ENCODE measurements around the gene SBNO2.

DNA sequence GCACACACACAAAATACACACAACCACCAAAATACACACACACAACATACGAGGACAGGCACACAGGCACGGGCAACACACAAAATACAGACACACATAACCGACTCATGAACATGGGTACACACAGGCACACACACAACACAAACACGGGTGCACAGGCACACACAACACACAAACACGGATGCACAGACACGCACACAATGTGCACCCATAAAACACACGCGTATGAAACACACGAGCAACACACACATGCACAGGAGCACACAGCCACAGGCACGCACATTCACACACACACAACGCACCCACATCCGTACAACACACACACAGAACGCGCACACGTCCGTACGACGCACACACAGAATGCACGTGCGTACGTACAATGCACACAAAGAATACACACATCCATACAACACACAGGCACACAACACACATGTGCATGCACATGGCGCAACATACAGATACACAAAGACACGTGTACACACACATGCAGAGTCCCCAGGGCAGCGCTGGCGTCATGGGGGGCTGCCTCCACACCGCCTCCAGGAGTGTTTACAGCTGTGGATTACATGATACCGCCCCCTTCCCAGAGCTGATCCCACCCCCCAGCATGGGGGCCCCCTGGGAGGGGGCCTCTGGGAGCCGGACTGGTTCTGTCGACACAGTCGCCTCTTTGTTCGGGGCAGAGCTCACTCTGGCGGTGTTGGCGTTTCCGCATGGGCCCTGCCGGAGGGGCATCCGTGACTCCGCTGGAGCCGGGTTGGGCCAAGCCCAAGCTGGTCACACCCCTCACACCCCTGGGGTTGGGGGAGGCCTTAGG, 2.9 kb downstream of the SBNO2 start:
- TF ChIP-seq EP300 (IDR thresholded peaks at IDR 0.05), result no peak
- TF ChIP-seq POLR2A (IDR thresholded peaks at IDR 0.05), result no peak
- TF ChIP-seq, protein P1, sequence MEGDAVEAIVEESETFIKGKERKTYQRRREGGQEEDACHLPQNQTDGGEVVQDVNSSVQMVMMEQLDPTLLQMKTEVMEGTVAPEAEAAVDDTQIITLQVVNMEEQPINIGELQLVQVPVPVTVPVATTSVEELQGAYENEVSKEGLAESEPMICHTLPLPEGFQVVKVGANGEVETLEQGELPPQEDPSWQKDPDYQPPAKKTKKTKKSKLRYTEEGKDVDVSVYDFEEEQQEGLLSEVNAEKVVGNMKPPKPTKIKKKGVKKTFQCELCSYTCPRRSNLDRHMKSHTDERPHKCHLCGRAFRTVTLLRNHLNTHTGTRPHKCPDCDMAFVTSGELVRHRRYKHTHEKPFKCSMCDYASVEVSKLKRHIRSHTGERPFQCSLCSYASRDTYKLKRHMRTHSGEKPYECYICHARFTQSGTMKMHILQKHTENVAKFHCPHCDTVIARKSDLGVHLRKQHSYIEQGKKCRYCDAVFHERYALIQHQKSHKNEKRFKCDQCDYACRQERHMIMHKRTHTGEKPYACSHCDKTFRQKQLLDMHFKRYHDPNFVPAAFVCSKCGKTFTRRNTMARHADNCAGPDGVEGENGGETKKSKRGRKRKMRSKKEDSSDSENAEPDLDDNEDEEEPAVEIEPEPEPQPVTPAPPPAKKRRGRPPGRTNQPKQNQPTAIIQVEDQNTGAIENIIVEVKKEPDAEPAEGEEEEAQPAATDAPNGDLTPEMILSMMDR (IDR thresholded peaks at IDR 0.05), result no peak
- TF ChIP-seq POLR2AphosphoS5 (IDR thresholded peaks at IDR 0.05), result no peak

Measured in gastroesophageal sphincter (tissue), 3 donors.